DMS53 treated with DMSO at 0.1 percent for 48 hours (cell line): ENCODE measurements around the gene PEX10.

Experiments
- DNase-seq: peaks from one replicate; lab custom pipeline; 2025; ENCODE audit not compliant: unreplicated experiment; lab: John Stamatoyannopoulos, UW

The PEX10 gene

GRCh38 chr1:2354511-2355372 is 57.6 kb downstream of the PEX10 start:
- DNase-seq = no peak
